Neuron (in vitro differentiated cells): ENCODE data around the gene SDHD.
"Not testable (repeated sequence)": the region's sequence is repeated elsewhere in the genome, so short reads cannot be mapped to it uniquely, and the experiment has no call there.

ENCODE experiments used
- H2AFZ ChIP-seq: one replicate; pipeline ENCODE4 v1.6.1; 2013; ENCODE audit warnings: low read depth, mild to moderate bottlenecking, inconsistent platforms, low read length, moderate library complexity
- H3K27me3 ChIP-seq: one replicate; pipeline ENCODE4 v1.6.1; 2013; ENCODE audit warnings: low read length; ENCODE audit not compliant: insufficient read depth
- H3K36me3 ChIP-seq: one replicate; pipeline ENCODE4 v1.6.1; 2013; ENCODE audit warnings: low read length; ENCODE audit not compliant: insufficient read depth
- H3K4me1 ChIP-seq: one replicate; pipeline ENCODE4 v1.6.1; 2013; ENCODE audit warnings: low read length; ENCODE audit not compliant: insufficient read depth
- H3K4me3 ChIP-seq: 2 replicates; pipeline ENCODE4 v1.5.1; 2013; ENCODE audit warnings: mild to moderate bottlenecking, low read length, moderate library complexity
- H3K9me3 ChIP-seq: one replicate; pipeline ENCODE4 v1.6.1; 2013; ENCODE audit warnings: low read length

Gene SDHD

DNA sequence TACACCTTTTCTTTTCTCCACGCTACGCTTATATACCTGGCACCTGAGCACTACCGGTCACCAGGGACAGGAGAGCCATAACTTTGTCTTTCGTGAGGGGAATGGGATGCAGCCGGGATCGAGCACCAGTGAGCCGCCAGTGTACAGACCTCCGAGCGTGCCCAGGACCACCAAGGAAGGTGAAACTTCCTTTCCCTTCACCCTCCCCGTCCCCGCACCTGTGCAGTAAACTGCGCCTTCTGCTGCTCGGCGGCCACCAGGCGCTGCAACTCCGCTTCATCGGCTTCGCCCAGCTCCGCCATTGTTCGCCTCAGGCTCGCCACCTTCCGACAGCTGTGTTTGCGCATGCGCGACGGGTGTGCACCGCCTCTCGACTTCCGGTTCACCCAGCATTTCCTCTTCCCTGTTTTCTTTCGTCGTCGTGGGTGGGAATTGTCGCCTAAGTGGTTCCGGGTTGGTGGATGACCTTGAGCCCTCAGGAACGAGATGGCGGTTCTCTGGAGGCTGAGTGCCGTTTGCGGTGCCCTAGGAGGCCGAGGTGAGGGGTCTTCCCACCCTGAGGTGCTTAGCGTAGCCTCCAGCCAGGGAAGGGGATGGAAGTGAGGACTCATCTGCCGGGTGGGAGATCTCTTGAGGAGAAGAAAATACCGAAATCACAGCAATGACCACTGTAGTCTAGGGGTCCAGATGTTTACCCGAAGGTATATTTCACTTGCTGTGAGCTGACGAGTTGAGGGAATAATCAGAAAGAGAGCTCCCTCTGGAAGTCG, at the start of gene SDHD, which contains the start of gene TIMM8B:
TSS of gene SDHD (plus strand) at position 452 of the 770 bp plus-strand sequence. CDS start at position 487, 35 bp downstream.
TSS of gene TIMM8B (minus strand) at position 335 of the 770 bp plus-strand sequence. CDS start at position 302, 33 bp downstream.
- peak within 1 kb of the TSS; percentile 24 for H2AFZ ChIP-seq
- H3K36me3 ChIP-seq = peaks cover 65% of the 10 kb centered on the region
- no peaks in the 10 kb centered on the region for H3K27me3 ChIP-seq
- H3K4me3 ChIP-seq = peak within 1 kb of the TSS; percentile 81
- peaks cover 16% of the 10 kb centered on the region for H3K4me1 ChIP-seq
- no peaks in the 10 kb centered on the region for H3K9me3 ChIP-seq

- Histone ChIP-seq H2AFZ (no peak overlapping the region), H3K4me1 (no peaks in the 10 kb centered on the region), H3K27me3 (no peaks in the 10 kb centered on the region), H3K36me3 (peaks cover 69% of the 10 kb centered on the region), H3K4me3 (no peak overlapping the region), H3K9me3 (no peaks in the 10 kb centered on the region)
These were observed 49.1 kb upstream of the SDHD start for GRCh38 chr11:112037527-112037926.

DNA sequence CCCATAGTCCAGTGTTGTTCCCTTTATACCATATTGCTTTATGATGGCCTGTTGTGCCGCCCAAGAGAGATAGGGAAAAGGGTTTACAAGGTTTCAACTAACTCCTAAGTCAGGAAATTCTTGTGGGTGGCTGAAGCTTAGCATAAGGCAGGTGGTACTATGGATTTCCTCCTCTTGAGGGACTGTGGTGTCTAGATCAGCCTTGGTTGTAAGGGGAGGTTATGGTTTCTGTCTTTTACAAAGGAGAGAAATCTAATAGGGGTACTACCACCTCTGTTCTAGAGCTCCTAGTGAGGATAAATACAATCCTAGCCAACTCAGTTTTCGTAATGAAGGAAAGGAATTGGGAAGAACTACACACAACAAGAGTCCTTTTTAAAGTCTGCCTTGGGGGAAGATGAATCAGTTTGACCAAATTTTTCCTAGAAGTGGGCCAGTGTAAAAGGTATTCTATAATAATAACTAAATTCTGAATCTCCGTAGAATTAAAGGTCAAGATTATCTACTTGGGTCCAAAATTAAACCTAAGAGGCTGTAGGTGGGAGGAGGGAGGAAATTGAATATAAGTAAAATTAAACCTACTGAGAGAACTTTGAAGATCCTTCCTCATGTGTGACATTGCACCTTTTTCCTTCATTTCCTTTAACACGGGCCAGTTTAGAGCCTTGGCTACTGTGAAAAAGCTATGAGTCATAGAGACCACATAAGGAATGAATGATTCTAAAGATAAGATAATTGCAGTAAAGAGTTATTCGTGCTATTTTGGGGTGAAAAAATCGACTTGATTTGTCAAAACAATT, 44.3 kb upstream of the SDHD start:
- Histone ChIP-seq H3K36me3 (peaks cover 81% of the 10 kb centered on the region), H3K27me3 (no peaks in the 10 kb centered on the region), H3K4me3 (no peak overlapping the region), H2AFZ (no peak overlapping the region), H3K4me1 (no peaks in the 10 kb centered on the region), H3K9me3 (peaks cover 2% of the 10 kb centered on the region)

DNA sequence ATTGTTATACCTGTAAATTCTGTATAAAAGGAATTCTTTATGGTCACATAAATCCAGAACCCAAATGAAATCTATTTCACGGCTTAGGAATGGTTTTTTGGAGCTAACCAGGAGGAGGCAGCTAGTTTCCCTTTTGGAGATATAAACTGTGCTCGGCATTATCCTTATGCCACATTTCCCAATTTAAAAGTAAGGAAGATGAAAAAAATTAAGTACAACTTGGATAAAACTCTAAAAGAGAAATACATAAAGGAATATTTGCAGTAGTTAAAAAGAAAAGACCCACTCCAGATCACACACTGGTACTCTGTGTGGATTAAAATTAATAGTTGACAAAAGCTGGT, 43.7 kb upstream of the SDHD start:
- H3K36me3 ChIP-seq = peaks cover 76% of the 10 kb centered on the region
- H3K4me1 ChIP-seq = no peaks in the 10 kb centered on the region
- H3K4me3 ChIP-seq = no peak overlapping the region
- peaks cover 2% of the 10 kb centered on the region for H3K9me3 ChIP-seq
- no peak overlapping the region for H2AFZ ChIP-seq
- H3K27me3 ChIP-seq = no peaks in the 10 kb centered on the region

GRCh38 chr11:112044961-112045360, 41.7 kb upstream of the SDHD start:
- H2AFZ ChIP-seq = no peak overlapping the region
- H3K27me3 ChIP-seq = no peaks in the 10 kb centered on the region
- no peaks in the 10 kb centered on the region for H3K4me1 ChIP-seq
- H3K9me3 ChIP-seq = peaks cover 2% of the 10 kb centered on the region
- H3K36me3 ChIP-seq = peaks cover 78% of the 10 kb centered on the region
- H3K4me3 ChIP-seq = no peak overlapping the region

DNA sequence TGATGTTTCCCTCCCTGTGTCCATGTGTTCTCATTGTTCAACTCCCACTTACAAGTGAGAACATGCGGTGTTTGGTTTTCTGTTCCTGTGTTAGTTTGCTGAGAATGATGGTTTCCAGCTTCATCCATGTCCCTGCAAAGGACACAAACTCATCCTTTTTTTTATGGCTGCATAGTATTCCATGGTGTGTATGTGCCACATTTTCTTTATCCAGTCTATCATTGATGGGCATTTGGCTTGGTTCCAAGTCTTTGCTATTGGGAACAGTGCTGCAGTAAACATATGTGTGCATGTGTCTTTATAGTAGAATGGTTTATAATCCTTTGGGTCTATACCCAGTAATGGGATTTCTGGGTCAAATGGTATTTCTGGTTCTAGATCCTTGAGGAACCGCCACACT, 40.0 kb upstream of the SDHD start:
- H3K27me3 ChIP-seq, H2AFZ ChIP-seq, H3K4me1 ChIP-seq, H3K9me3 ChIP-seq, H3K4me3 ChIP-seq: not testable (repeated sequence)
- H3K36me3 ChIP-seq = peaks cover 78% of the 10 kb centered on the region

- H3K4me1 ChIP-seq, H3K27me3 ChIP-seq, H3K4me3 ChIP-seq, H2AFZ ChIP-seq, H3K9me3 ChIP-seq: not testable (repeated sequence)
- peaks cover 75% of the 10 kb centered on the region for H3K36me3 ChIP-seq
These were observed 38.4 kb upstream of the SDHD start for GRCh38 chr11:112048256-112048655.

DNA sequence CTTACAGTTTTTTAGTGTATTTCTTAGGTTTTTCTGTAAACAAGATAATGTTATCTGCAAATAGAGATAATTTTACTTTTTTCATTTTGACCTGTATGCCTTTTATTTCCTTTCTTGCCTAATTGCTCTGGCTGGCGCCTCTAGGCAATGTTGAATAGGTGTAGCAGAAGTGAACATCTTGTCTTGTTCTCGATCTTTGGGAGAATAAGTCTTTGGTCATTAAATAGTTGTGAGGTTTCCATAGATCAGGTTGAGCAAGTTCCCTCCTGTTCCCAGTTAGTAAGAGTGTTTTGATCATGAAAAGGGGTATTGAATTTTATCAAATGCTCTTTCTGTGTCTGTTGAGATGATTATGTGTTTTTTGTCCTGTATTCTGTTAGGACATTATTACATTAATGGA, 36.9 kb upstream of the SDHD start:
- Histone ChIP-seq H3K4me3 (no peak overlapping the region), H3K27me3 (no peaks in the 10 kb centered on the region), H3K4me1 (no peaks in the 10 kb centered on the region), H3K36me3 (peaks cover 72% of the 10 kb centered on the region), H2AFZ (no peak overlapping the region), H3K9me3 (peaks cover 2% of the 10 kb centered on the region)

DNA sequence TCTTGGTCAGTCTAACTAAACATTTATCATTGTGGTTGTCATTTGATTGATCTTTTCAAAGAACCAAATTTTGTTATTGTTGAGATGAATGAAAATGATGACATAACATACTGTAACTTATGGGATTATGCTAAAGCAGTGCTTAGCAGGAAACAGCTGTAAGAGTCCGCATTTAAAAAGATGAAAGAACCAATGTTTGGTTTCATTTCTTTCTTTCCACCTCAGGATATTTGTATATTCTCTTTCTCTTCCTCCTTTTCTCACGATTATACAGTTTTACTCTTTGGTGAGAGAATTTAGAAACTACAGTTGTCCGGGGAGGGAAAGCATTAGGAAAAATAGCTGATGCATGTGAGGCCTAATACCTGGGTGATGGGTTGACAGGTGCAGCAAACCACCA, 36.0 kb upstream of the SDHD start:
- no peaks in the 10 kb centered on the region for H3K9me3 ChIP-seq
- peaks cover 67% of the 10 kb centered on the region for H3K36me3 ChIP-seq
- no peak overlapping the region for H3K4me3 ChIP-seq
- H2AFZ ChIP-seq = no peak overlapping the region
- H3K4me1 ChIP-seq = no peaks in the 10 kb centered on the region
- no peaks in the 10 kb centered on the region for H3K27me3 ChIP-seq

DNA sequence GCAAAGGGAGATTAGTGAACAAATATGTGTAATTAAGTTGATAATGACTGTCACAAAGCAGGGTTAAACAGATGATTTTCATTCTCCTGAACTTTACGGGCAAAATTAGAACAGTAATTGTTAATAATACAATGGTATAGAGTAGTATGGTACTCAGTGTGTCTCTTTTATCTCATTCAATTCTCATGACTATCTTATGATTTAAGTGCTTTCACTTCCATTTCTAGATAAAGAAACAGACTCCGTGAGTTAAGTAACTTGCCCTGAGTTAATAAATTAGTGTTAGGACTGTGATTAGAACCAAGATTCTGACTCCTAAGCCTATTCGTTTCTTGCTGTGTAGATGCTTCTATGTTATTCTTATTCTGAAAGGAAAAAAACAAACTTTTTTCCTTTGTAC, 34.9 kb upstream of the SDHD start:
- H3K27me3 ChIP-seq = no peaks in the 10 kb centered on the region
- no peak overlapping the region for H3K4me3 ChIP-seq
- H3K4me1 ChIP-seq = no peaks in the 10 kb centered on the region
- no peak overlapping the region for H2AFZ ChIP-seq
- H3K9me3 ChIP-seq = no peaks in the 10 kb centered on the region
- H3K36me3 ChIP-seq = peaks cover 65% of the 10 kb centered on the region

- Histone ChIP-seq H3K4me1 (no peaks in the 10 kb centered on the region), H3K36me3 (peaks cover 66% of the 10 kb centered on the region), H2AFZ (no peak overlapping the region), H3K27me3 (no peaks in the 10 kb centered on the region), H3K4me3 (no peak overlapping the region), H3K9me3 (no peaks in the 10 kb centered on the region)
These were observed 29.5 kb upstream of the SDHD start for GRCh38 chr11:112057170-112057569.

DNA sequence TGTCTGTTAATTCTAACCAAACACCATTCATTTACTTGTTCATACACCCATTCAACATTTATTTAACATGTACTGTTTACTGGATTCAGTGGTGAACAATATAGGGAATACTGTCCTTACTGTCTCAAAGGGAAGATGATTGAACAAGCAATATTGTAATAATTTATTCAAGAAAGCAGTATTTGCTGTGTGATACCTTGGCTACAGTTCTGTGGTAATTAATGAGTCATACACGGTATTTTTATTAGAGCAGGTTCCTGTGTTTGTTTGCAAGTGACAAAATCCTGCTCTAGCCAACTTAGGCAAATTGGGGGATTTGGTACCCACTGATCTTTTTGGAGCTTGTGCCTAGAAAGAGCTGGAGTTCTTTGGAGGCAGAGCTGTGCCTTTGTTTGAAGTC, 28.6 kb upstream of the SDHD start:
- H3K36me3 ChIP-seq = peaks cover 68% of the 10 kb centered on the region
- no peaks in the 10 kb centered on the region for H3K4me1 ChIP-seq
- H3K27me3 ChIP-seq = no peaks in the 10 kb centered on the region
- no peaks in the 10 kb centered on the region for H3K9me3 ChIP-seq
- no peak overlapping the region for H3K4me3 ChIP-seq
- H2AFZ ChIP-seq = no peak overlapping the region

- H3K4me1 ChIP-seq = no peaks in the 10 kb centered on the region
- no peaks in the 10 kb centered on the region for H3K9me3 ChIP-seq
- H3K36me3 ChIP-seq = peaks cover 49% of the 10 kb centered on the region
- H3K27me3 ChIP-seq = no peaks in the 10 kb centered on the region
- no peak overlapping the region for H2AFZ ChIP-seq
- no peak overlapping the region for H3K4me3 ChIP-seq
These were observed 23.8 kb upstream of the SDHD start for GRCh38 chr11:112062923-112063322.
